NCI-H187 treated with DMSO at 0.1 percent for 48 hours (cell line): ENCODE results near the gene PPP2R3C.
"Not testable (repeated sequence)": the region's sequence is repeated elsewhere in the genome, so short reads cannot be mapped to it uniquely, and the experiment has no call there.

Experiments
- DNase-seq: peaks from one replicate; lab custom pipeline; 2025; lab: John Stamatoyannopoulos, UW

Gene PPP2R3C

DNA sequence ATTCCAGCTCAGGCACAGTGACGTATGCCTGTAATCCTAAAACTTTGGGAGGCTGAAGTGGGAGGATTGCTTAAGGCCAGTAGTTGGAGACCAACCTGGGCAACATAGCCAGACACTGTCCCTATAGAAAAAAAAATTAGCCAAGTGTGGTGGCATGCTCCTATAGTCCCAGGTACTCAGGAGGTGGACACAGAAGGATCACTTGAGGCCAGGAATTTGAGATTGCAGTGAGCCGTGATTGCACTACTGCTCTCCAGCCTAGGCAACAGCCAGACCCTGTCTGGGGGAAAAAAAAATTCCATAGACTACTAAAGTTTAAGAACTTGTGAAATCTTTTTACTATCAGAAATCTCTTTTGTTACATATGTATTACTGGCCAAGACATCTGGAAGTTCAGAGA, 69.2 kb downstream of the PPP2R3C start:
- DNase-seq: no peak

DNA sequence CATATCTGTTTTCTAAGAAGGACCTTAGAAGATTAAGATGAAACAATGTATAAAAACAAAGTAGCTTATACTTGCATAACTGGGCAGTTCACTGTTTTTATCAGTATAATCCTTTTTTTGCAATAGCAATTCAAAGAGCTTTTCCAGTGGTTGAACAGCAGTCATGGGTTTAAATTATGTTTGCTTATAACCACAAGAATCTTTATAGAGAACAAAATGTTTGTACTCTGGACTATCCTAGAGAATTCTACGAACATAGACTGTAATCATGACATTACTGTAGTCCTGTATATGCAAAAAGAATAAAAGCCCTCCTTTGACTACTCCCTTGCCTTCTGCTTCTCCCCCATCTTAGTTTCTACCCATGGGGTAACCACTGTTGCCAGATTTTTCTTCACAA, 70.0 kb downstream of the PPP2R3C start:
- DNase-seq: no peak

DNA sequence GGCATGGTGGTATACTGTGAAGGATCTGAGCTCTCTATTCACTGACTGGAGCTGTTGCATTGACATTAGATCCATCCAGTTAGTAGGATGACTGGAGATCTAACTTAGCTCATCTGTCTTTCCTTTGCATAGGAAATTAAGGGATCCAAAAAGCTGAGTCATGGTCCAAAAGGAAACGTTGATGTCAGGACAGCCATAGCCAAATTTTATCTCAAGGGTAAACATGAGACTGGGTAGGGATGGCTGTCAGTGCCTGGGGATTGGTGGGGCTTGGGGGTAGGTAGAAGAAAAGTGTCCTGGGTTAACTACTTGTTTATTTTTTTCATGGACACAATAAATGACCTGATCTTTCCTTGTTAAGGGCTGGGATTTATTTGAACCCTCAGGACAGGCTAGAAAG, 71.1 kb downstream of the PPP2R3C start:
- no peak for DNase-seq

DNA sequence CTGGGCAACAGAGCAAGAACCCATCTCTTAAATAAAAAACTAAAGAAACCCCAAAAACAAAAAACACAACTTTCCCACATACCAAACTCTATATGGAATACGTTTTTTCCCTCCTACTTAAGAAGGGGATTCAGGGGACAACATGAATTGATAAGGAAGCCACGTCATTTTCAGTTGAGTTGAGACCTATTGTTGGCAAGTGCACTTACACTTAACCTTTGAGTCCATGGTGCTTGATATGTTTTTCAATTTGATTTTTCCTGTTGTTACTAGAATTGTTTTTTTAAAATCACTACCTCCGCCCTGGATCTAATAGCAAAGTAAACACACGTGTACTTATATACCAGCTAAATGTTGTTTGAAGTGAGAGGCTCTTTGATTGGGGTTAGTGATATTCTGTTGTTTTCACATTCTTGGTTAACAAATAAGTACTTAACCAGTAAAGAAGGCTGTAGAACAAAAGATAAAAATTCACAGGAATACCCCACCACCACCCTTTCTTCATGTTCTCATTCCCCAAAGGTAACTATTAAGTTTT, 73.7 kb downstream of the PPP2R3C start:
- DNase-seq: no peak

DNA sequence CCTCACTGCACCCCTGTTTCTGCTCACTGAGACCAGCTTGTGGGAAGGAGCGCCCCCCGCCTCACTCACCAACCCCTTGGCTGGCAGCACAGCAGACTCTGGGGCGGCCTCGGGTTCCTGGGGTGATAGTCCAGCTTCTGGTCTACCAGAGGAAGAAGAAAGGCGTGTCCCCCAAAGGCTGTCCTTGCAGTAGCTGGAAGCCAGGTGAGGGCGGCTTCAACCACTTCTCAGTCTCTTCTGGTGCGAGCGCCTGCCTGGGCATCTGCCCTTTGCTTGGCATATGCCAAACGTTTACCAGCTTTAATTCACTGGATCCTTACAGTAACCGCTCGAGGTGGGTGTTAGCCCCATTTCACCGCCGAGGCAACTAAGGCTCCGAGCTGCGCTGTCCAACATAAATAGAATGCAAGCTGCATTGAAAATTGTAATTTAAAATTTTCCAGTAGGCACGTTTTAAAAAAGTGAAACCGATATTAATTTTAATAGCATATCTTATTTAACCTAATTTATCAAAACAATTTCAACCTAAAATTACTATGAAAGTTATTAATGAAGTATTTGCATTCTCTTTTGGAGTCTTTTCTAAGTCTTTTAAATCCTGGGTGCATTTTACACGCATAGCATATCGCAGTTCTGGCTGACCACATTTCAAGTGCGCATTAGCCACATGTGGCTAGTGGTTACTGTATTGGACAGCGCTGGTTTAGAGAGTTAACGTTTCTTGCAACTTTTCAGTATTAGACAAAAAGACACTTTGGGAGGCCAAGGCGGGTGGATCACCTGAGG, 74.8 kb downstream of the PPP2R3C start:
- no peak for DNase-seq

DNA sequence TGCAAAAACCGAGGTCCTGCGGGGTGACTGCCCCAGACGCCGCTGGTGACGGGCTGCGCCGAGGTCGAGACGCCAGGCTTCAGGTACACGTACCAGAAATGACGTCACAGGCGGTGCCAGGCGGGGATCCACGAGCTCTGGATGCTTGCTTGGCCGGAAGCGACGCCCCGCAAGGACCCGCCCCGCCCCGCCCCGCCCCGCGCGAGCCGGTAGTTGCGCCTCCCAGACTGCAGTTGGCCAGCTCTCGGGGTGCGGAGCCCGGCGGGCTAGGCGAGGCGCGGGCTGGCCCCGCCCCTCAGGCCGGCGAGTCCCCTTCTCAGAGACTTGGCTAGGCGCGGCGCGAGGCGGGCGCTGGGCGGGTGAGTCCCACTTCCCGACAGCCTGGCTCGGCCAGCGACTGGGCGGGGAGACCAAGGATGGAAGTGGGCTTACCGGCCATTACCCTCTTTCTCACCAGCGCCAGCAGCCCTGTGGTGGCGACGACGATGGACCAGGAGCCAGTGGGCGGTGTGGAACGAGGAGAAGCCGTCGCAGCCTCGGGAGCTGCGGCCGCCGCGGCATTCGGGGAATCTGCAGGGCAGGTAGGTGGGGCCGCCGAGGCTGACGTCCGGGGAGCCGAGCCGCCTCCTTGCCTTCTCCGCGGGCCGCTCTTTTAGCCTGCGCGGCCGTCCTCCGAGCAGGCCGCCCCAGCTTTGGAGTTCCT, 75.6 kb downstream of the PPP2R3C start, which contains the start of gene FAM177A1:
Gene FAM177A1, plus strand, starts transcription at position 225 of the 703 bp plus-strand sequence. Its CDS starts 192 bp downstream, at position 417.
- DNase-seq: peak; percentile 89

DNA sequence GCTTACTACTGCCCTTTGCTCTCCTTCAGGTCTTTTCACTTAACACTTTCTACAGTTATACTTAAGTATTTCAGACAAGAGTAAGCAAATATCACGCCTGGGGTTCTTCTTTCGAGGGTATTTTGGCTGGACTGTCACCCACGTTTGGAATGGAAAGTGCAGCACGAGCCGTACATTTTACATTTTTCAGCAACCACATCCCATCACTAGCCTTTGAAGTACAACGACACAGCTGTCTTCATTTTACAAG, 76.1 kb downstream of the PPP2R3C start:
- no peak for DNase-seq

DNA sequence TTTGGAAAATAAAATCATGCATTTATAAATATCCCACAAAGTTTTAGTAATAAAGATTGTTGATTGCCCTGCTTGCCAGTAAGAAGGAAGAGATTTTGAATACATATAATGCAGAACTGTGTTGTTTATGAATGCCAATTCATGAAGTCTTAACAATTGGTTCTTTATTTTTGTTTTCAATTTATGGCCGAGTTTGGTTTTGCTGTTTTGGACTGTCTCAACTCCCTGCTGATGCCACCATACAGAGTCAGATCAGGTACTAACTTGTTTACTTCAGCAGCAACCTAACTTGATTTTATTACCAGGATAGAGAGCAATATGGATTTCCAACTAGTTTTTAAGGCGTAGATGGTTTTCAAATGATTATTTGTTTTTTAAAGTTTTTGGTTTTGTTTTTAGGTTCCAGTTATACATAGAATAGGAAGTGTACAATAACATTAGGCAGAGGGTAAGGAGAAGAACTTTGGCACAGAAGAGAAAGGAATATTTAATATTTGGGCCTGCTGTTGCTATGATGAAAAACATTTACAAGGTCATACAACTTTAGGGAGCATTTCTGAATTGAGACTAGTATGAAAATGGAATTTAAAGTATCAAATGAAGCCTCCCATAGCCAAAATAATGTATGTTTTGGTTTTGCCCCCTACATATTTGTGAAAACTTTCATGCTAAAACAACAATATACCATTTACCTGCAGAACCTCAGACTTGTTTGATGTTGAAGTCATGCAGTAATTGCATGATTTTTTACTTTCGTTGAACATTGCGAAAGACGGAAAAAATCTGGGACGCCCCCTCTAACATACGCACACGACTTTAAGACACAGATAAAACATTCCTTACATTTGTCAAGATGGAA, 76.6 kb downstream of the PPP2R3C start:
- DNase-seq: no peak

DNA sequence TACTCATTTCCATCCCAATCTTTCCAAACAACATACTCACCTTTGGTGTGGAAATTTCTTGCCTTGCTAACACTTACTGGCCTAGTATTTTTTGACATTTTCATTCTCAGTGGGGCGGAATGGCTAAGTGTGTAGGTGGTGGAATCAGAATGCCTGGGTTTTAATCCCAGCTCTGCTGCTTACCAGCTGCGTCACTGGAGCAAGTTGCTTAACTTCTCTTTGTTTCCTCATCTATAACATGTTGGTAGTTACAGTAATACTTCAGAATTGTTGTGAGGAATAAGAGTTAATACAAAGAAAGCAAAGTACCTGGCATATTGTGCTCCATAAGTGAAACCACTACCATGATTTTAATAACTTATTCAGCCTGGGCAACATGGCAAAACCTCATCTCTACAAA, 78.7 kb downstream of the PPP2R3C start:
- no peak for DNase-seq

DNA sequence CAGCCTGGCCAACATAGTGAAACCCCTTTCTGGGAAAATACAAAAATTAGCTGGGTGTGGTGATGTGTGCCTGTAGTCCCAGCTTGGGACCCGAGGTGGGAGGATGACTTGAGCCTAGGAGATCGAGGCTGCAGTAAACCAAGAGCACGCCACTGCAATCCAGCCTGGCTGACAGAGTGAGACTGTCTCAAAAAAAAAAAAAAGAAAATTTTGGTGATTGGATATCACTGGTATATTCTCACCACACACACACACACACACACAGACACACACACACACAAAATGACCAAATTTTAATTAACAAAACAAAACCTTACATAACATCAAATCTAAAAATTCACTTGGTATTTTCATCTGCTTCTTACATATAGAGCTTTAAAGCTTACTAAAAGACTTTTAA, 79.2 kb downstream of the PPP2R3C start:
- DNase-seq: no peak

DNA sequence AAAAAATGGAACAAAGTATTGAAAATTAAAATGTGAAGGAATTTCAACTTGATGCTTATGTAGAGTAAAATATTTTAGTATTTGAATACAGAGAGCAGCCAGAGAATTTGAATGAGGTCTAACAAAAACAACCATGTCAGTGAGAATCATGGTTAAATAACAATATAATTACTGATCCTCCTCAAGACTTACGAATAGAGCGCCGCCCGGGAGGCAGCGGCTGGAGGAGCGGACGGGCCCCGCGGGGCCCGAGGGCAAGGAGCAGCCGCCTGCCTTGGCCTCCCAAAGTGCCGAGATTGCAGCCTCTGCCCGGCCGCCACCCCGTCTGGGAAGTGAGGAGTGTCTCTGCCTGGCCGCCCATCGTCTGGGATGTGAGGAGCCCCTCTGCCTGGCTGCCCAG, 83.5 kb downstream of the PPP2R3C start:
- DNase-seq: not testable (repeated sequence)
